GM18867 (cell line): ENCODE data around the gene ACADL.

Source experiments
- ATAC-seq: cut with Tn5 transposase; IDR thresholded peaks from one replicate; pipeline ENCODE4 v1.9.1; 2021; ENCODE audit warnings: mild to moderate bottlenecking, moderate library complexity; ENCODE audit not compliant: unreplicated experiment

Gene ACADL

DNA sequence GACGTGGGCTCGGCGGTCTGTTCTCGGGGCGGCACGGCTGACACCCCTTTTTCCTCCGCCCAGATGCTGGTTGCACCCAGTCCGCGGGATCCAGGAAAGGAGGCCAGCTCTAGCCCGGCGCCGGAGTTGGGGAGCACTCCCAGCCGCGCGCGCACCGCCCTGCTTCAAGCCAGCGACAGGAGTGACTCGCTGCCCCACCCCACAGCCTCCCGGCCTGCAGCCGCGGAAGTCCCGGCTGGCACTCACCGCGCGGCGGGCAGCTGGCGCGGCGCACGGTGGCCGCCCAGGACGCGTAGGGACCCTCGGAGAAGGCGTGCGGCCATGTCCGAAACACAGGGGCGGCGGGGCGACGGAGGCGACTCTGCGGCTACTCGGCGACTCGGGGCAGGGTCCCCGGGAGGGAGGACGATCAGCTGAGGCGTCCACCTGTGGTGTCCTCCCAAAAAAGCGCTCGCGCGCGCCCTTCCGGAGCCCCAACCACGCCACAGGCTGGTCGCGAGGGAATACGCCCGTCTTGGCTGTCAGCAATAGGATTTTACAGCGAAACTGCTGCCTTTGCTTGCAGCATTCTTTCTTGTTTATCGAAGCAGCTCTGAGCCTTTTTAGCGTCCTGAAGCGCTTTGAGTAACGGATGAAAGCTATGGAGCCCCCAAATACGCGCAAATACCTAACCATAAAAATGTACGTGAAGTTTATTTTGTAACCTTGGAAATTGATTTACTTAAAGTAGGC is at the start of gene ACADL:
ACADL (minus strand) TSS at position 507 of the 732 bp plus-strand sequence; CDS start at position 323, 184 bp downstream.
- ATAC-seq = no peak

- no peak for ATAC-seq
Measured at GRCh38 chr2:210271300-210271699, 46.1 kb upstream of the ACADL start.

DNA sequence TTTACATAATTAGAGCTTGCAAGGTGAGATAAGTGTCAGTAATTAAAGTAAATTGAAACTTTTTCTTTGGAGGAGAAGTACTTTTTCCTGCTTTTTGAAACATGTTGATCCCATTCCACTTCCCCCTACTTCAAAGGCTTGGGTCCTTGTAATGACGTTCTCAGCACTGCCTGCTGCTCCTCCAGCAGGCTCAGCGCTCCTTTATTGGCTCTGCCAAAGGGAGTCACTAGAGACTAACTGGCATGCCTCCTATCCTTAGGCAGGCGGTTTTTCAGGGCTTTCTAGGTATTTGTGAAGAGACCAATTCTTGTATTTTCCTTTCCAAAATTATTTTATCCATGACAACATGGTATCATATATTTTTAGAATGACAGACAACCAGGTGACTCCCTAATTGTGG is 43.9 kb upstream of the ACADL start:
- ATAC-seq = no peak

GRCh38 chr2:210268281-210268680 is 43.0 kb upstream of the ACADL start:
- ATAC-seq = no peak

- peak; percentile 45 for ATAC-seq
Measured at GRCh38 chr2:210267698-210268097, 42.5 kb upstream of the ACADL start.

DNA sequence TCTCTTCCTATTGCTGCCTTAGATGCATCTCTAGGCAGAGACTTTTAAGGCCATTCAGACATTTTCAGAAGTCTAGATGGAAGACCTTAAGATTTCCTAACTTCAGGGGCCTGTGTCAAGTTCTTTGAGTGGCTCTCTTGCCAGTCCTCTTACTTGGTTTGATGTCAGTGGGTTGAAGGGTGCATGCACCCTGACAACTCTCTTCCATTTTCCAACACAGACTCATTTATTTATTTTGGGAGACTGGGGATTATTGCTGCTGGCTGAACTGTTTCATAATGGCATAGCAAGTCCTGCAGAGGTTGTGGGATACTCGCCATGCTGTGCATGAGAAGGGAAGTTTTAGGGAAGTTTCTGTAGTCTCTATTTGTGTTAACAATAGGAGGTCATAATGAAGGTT is 39.0 kb upstream of the ACADL start:
- ATAC-seq = no peak

DNA sequence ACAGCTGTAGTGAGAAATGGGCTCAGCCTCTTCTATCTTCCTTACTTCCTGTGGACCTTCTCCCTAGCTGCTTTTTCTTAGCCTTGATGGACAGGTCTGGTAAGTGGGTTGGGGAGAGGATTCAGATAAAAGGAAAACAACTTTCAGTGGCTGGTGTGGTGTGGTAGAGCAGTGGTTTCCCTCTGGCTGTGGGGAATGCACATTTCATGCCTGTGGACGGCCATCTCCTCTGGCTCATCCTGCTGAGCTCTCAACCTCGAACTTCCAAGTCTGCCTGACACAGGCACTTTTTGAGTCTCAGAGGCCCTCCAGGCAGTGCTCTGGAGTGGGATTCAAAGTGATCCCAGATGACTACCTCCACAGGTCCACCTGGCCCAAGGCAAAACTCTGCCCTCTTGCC is 38.6 kb upstream of the ACADL start:
- no peak for ATAC-seq

DNA sequence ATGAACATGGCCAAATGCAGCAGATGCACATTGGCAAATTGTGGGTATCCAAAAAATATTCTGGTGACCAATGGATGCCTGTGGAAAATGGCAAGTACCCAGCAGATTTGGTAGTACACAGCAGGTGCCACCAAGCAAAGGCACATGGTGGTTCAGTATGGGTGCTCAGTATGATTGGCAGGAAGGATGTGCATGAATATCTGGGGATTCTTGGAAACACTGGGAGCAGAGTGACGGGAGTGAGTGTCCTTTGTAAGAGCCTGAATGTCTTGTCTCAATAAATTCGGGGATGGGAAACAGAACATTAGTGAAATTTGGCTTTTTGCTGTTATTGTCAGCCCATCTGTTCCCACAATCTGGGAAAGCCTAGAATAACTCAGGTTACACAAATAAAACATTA is 36.8 kb upstream of the ACADL start:
- ATAC-seq = no peak

DNA sequence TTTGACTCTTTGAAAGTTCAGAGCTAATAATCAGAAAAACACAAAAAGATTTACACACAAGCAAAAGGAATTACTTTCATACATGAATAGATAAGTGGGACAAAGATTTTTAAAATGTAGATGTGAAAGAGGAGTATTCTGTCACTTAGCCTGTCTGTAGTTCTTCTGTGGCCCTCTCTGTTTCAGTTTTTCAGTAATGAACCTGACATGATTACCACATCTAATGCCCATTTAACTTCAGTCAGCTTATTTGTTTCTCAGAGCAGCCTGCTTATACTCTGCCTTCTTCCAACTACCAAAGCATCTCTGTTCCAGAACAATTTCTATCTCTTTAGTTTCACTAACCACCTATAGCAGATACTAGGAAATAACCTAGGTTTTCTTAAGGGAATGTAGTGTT is 34.4 kb upstream of the ACADL start:
- peak; percentile 55 for ATAC-seq

DNA sequence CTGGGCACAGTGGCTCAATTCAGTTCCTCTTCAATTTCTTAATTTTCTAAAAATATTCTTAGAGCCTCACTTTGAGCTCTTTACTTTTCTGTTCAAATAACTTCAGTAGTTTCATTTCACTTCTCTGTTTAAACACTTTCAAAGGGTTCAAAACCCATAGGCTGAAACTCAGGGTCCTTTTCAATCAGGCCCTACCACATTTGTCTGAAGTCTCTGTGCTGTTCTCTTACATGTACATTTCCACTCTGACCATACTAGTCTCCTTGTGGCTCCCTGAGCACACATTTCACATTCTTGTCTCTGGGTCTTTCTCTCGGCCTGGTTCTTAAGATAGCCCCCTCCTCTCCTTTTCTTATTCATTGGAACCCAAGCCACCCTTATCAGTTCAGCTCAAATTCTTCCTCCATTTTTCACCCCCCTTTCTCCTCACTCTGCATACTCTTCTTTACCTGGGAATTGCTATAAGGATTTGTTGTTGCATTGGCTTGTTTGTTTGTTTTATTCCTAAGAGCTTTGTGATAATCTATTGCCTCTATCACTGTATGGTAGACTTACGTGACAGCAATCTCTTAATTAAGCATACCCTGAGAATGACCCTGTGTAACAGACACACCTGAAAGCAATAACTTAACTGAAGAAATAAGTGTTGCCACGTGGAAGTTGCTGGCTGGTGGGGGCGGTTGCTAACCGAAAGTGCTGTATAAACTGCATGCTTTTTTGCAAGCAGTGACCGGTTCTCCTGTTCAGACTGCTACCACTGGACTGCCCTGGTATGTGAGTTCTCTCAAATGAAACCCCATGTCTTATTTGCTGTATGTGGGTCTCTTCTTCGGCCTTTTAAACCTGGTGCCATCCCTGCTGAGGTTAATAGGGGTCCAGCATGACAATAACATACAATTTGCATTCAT is 27.7 kb upstream of the ACADL start:
- peak; percentile 38 for ATAC-seq

DNA sequence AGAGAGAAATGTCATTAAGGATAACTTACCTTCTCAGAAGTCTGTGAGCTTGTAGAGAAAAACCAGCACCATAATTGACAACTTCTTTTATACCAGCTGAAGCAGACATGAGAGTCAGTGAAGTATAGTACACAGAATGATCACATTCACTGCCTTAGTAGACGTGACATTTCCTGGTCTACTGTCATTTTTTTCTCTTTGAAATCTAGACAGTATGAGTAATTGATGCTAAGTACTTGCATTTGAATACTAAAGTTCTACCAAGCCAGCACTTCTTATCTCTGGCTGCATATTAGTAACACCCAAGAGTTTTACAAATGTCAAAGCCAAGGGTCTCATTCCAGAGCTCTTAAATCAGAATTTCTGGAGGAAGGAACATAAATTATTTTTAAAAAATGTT is 25.4 kb upstream of the ACADL start:
- ATAC-seq = no peak

DNA sequence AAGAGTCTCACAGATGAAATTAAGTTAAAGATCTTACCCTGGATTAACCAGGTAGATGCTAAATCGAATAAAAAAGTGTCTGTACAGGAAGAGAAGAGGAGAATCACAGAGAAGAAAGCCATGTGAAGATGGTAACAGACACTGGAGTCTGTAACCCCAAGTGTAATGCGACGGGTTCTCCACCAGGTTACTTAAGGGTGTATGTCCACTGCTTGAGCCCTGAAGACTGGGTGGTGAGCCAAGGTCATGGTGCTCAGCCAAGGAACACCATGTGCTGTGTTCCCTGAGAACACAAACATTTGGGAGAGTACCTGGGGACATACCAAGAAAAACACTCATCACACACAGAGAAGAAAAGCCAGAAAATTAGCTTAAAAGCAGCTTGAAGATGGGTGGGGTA is 8.2 kb upstream of the ACADL start:
- no peak for ATAC-seq

DNA sequence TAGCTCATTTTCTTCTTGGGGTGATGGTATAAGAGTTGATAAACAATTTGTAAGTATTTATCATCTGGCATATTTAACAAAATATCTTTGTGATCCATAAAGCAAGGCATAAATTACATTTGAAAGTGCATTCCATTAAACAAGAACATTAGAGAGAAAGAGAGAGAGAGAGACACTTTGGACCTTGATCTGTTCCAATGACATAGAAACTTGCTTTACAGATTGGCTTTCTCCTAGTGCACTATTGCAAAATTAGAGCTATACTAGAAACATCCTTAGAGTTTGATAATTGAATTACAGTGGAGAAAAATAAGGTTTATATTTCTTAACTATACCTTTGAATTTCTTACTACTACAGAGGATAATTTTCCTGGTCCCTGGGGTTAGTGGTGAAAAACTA is 5.7 kb upstream of the ACADL start:
- no peak for ATAC-seq

- no peak for ATAC-seq
Measured at GRCh38 chr2:210230518-210230917, 5.3 kb upstream of the ACADL start.

- no peak for ATAC-seq
Measured at GRCh38 chr2:210228586-210228985, 3.3 kb upstream of the ACADL start.

GRCh38 chr2:210227290-210228088 is 2.2 kb upstream of the ACADL start:
- no peak for ATAC-seq

DNA sequence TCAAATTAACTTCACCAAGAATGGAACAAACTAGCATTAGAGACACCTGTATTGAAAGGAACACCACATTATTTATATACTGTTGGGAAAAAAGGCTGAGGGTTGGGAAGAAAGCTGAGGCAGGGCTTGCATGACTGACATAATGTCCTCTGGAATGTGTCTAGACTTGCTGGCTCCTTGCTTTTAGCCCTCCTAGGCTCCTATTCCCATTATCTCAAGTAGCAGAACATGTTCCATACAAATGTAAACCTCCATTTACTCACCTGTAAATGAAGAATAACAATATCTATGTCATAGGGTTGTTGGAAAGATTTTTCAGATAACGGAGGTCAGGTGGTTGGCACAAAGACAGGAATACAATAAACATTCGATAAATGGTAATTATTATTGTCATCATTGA is 976 bp upstream of the ACADL start:
- ATAC-seq = no peak

DNA sequence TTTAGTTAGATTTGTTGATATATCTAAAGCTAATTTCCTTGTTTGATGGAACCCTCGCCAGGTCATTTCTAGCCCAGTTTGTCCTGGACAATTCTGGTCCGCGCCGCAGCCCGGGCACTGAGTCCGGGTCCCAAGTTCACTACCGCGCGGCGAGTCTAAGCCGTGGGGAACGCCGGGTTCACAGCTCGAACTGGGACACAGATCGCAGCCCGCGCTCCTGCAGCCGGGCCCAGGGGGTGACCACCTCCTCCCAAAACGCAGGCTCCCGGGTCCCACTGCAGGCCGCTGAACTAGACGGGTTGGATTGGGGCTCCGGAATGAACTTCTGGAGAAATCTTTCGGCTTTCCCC is 681 bp downstream of the ACADL start:
- no peak for ATAC-seq

- ATAC-seq = no peak
Measured at GRCh38 chr2:210215120-210215519, 10.1 kb downstream of the ACADL start.

DNA sequence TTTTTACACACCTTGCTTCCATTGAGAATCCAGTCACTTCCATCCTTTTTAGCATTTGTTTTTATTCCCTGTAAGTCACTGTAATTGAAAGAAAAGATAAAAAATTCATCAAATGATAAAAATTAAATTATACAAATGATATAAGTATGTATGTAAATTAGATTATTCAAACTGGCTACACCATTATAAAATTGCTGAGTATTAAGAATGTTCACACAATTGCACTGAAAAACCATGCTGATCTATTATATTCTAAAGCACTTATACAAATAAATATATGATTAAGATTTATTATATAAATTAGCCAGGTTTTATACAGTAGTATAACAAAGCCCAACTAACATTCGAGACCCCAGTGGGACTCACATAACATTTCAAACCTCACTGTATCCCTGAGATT is 15.1 kb downstream of the ACADL start:
- ATAC-seq = no peak

DNA sequence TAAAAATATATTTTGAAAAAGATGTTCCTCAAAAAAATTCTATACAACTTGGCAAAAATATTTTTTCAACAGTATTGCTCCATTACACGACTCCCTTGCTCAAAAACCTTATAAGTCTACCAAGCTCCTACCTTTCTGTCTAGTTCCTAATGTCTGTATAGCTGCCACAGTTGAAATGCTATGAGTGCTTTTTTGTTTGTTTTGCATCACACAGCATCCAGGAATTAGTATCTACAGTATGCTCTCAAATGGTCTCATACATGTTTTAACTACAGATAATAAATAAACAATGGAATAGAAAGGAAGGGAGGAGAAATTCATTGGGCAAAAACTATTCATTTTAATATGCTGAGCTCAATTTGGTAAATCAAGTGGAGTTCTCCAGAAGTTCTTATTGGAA is 17.3 kb downstream of the ACADL start:
- ATAC-seq = no peak
